NCI-H2227 (cell line): ENCODE measurements around the gene EDIL3.
"Not testable (repeated sequence)": the region's sequence is repeated elsewhere in the genome, so short reads cannot be mapped to it uniquely, and the experiment has no call there.

ENCODE experiments used
- DNase-seq: peaks from one replicate; lab custom pipeline; 2025; ENCODE audit not compliant: unreplicated experiment; lab: John Stamatoyannopoulos, UW

EDIL3 gene

GRCh38 chr5:84080908-84081307 is 303.8 kb downstream of the EDIL3 start:
- DNase-seq: no peak

GRCh38 chr5:84072339-84072738 is 312.3 kb downstream of the EDIL3 start:
- no peak for DNase-seq

- no peak for DNase-seq
These were observed 315.0 kb downstream of the EDIL3 start for GRCh38 chr5:84069608-84070179.

GRCh38 chr5:84063041-84063440 is 321.6 kb downstream of the EDIL3 start:
- no peak for DNase-seq

GRCh38 chr5:84059672-84060071 is 325.0 kb downstream of the EDIL3 start:
- DNase-seq: no peak

GRCh38 chr5:84058561-84058960 is 326.1 kb downstream of the EDIL3 start:
- DNase-seq: no peak

- DNase-seq: no peak
These were observed 327.5 kb downstream of the EDIL3 start for GRCh38 chr5:84057211-84057610.

GRCh38 chr5:84045964-84046363 is 338.7 kb downstream of the EDIL3 start:
- DNase-seq: no peak

GRCh38 chr5:84036842-84037241 is 347.8 kb downstream of the EDIL3 start:
- no peak for DNase-seq

- no peak for DNase-seq
These were observed 352.4 kb downstream of the EDIL3 start for GRCh38 chr5:84032324-84032723.

GRCh38 chr5:84028093-84028492 is 356.6 kb downstream of the EDIL3 start:
- DNase-seq: no peak

GRCh38 chr5:84018521-84018920 is 366.2 kb downstream of the EDIL3 start:
- not testable (repeated sequence) for DNase-seq

- DNase-seq: no peak
These were observed 367.0 kb downstream of the EDIL3 start for GRCh38 chr5:84017523-84018172.

GRCh38 chr5:84016085-84016484 is 368.6 kb downstream of the EDIL3 start:
- DNase-seq: no peak

GRCh38 chr5:84014966-84015365 is 369.7 kb downstream of the EDIL3 start:
- no peak for DNase-seq

- DNase-seq: no peak
These were observed 390.9 kb downstream of the EDIL3 start for GRCh38 chr5:83993803-83994202.

- DNase-seq: no peak
These were observed 393.0 kb downstream of the EDIL3 start for GRCh38 chr5:83991566-83992224.

- DNase-seq: no peak
These were observed 396.4 kb downstream of the EDIL3 start for GRCh38 chr5:83988293-83988685.

GRCh38 chr5:83987513-83988292 is 397.0 kb downstream of the EDIL3 start:
- no peak for DNase-seq

GRCh38 chr5:83983852-83984251 is 400.8 kb downstream of the EDIL3 start:
- DNase-seq: no peak

- no peak for DNase-seq
These were observed 410.5 kb downstream of the EDIL3 start for GRCh38 chr5:83973925-83974815.
